Endothelial cell of umbilical vein (primary cell): ENCODE data around the gene CYP1A1. TPM values are rescaled to one million over a fixed set of nuclear protein-coding genes. Genes with fewer than 3 reads are reported as not detected.
A peak's percentile ranks its signal among the peaks of the same experiment; 100 is the strongest.
"Not testable (repeated sequence)": the region's sequence is repeated elsewhere in the genome, so short reads cannot be mapped to it uniquely, and the experiment has no call there.

Source experiments
- BruUV-seq: library from RNA; stranded (reverse); fragments of 400-500 nt; replicated peaks from 2 replicates; lab custom pipeline; 2021; lab: Mats Ljungman, UMichigan
- CTCF ChIA-PET: fragments of 300-600, 350-600 bp; sonication (Branson Sonifier 250); formaldehyde crosslinking; loops from one replicate; lab custom pipeline; 2021; ENCODE audit warnings: antibody characterized with exemption, inconsistent platforms; lab: Charles Lee
- POLR2A ChIA-PET: fragments of 300-600, 350-600 bp; sonication (Branson Sonifier 250); formaldehyde crosslinking; loops from one replicate; lab custom pipeline; 2021; ENCODE audit warnings: antibody characterized with exemption, inconsistent platforms; lab: Charles Lee
- DNase-seq: peaks from one replicate; pipeline ENCODE4 v3.0.0-alpha.2; 2011; ENCODE audit warnings: low read depth, low spot score
- FAIRE-seq: peaks from 2 replicates; lab custom pipeline; 2011; peaks lifted over from hg19 to GRCh38; lab: Jason Lieb, UNC
- H2AFZ ChIP-seq: 2 replicates; pipeline ENCODE4 v1.6.0; 2012; ENCODE audit warnings: low read depth, low read length, control low read depth, inconsistent platforms
- H3K27ac ChIP-seq: 2 replicates; pipeline ENCODE4 v1.5.1; 2011; ENCODE audit warnings: low read depth, mild to moderate bottlenecking, control low read depth, low read length, moderate library complexity; ENCODE audit not compliant: insufficient read depth
- H3K27me3 ChIP-seq, 2 experiments: 2 replicates each; pipeline versions ENCODE4 v1.6.0 to v1.6.1; 2011; ENCODE audit warnings: low read length in 2 of 2, mixed read lengths in 1 of 2; ENCODE audit not compliant: control insufficient read depth in 2 of 2, insufficient read depth in 2 of 2
- H3K36me3 ChIP-seq, 2 experiments: 2 replicates in 1 of 2; 3 replicates in 1 of 2; pipeline ENCODE4 v1.5.1; 2011; ENCODE audit warnings: low read length in 2 of 2, mild to moderate bottlenecking in 1 of 2, moderate library complexity in 1 of 2; ENCODE audit not compliant: control insufficient read depth in 2 of 2, insufficient read depth in 2 of 2; ENCODE audit errors: extremely low read depth in 1 of 2
- H3K4me1 ChIP-seq: 3 replicates; pipeline ENCODE4 v1.5.1; 2011; ENCODE audit warnings: mild to moderate bottlenecking, low read length; ENCODE audit not compliant: control insufficient read depth, insufficient read depth; ENCODE audit errors: extremely low read depth
- H3K4me2 ChIP-seq: 2 replicates; pipeline ENCODE4 v1.6.1; 2011; ENCODE audit warnings: low read length, control low read depth, mixed read lengths; ENCODE audit not compliant: insufficient read depth
- H3K4me3 ChIP-seq, 3 experiments: fragments of 200-600 bp in 1 of 3; sonication (generic), shearing (Covaris generic) in 1 of 3; replicated peaks in 1 of 3; 2 replicates each; pipeline ENCODE4 v1.5.1; 2011 to 2016; ENCODE audit warnings: control low read depth in 3 of 3, low read length in 3 of 3, mild to moderate bottlenecking in 2 of 3, inconsistent platforms in 1 of 3, low read depth in 1 of 3, moderate library complexity in 1 of 3; ENCODE audit not compliant: insufficient read depth in 1 of 3
- H3K79me2 ChIP-seq: 2 replicates; pipeline ENCODE4 v1.6.0; 2012; ENCODE audit warnings: low read length, inconsistent platforms; ENCODE audit not compliant: control insufficient read depth, insufficient read depth
- H3K9ac ChIP-seq: replicated peaks from 2 replicates; pipeline ENCODE3; 2011; ENCODE audit warnings: low read length, control low read depth; ENCODE audit not compliant: insufficient read depth; ENCODE audit errors: extremely low read depth
- H3K9me1 ChIP-seq: replicated peaks from 3 replicates; pipeline ENCODE4 v1.6.0; 2011; ENCODE audit warnings: mild to moderate bottlenecking, low read length; ENCODE audit not compliant: control insufficient read depth, insufficient read depth; ENCODE audit errors: extremely low read depth
- H3K9me3 ChIP-seq: replicated peaks from 2 replicates; pipeline ENCODE4 v1.5.1; 2012; ENCODE audit warnings: low read length, inconsistent platforms; ENCODE audit not compliant: control insufficient read depth, insufficient read depth
- H4K20me1 ChIP-seq: replicated peaks from 2 replicates; pipeline ENCODE3; 2011; ENCODE audit warnings: mild to moderate bottlenecking, low read length; ENCODE audit not compliant: control insufficient read depth, insufficient read depth; ENCODE audit errors: extremely low read depth
- EZH2 ChIP-seq: IDR thresholded peaks from 2 replicates; pipeline ENCODE4 v1.6.1; 2012; ENCODE audit warnings: borderline replicate concordance, low read depth, mild to moderate bottlenecking, moderate library complexity, low read length, inconsistent platforms; ENCODE audit not compliant: severe bottlenecking
- FOS ChIP-seq: IDR thresholded peaks from 2 replicates; pipeline ENCODE4 v1.6.1; 2011; ENCODE audit warnings: mild to moderate bottlenecking, low read length, moderate library complexity, borderline replicate concordance; ENCODE audit not compliant: insufficient read depth
- GATA2 ChIP-seq: IDR thresholded peaks from 2 replicates; pipeline ENCODE4 v1.7.0; 2011; ENCODE audit warnings: low read depth, mild to moderate bottlenecking, moderate library complexity, mixed read lengths, low read length; ENCODE audit not compliant: insufficient read length, insufficient read depth
- JUN ChIP-seq: IDR thresholded peaks from 2 replicates; pipeline ENCODE4 v1.6.1; 2011; ENCODE audit warnings: borderline replicate concordance, low read depth; ENCODE audit not compliant: insufficient read length, insufficient read depth
- MYC ChIP-seq: IDR thresholded peaks from one replicate; pipeline ENCODE4 v1.6.1; 2011; ENCODE audit warnings: mild to moderate bottlenecking, low read depth, low read length
- POLR2A ChIP-seq: IDR thresholded peaks from 2 replicates; pipeline ENCODE4 v1.6.1; 2012; ENCODE audit warnings: low read depth, mild to moderate bottlenecking, control low read depth, low read length
- POLR2AphosphoS5 ChIP-seq: IDR thresholded peaks from 2 replicates; pipeline ENCODE4 v1.6.1; 2012; ENCODE audit warnings: low read depth, mild to moderate bottlenecking, control low read depth, low read length, moderate library complexity; ENCODE audit not compliant: insufficient read depth
- dilution Hi-C: fragments of 300-500 bp; cut with MboI; formaldehyde crosslinking; loops from one replicate; pipeline ENCODE4 v1.15.0; 2019; ENCODE audit warnings: low sequenced_read_pairs; ENCODE audit not compliant: extremely low pct_ligation_motif_present
- intact Hi-C: fragments of 100-400 bp; cut with micrococcal nuclease; formaldehyde crosslinking; loops from one replicate; pipeline ENCODE4 v1.10.0; 2022
- polyA plus RNA-seq, 4 experiments: library from polyadenylated mRNA; depleted of rRNA in 3 of 4; stranded (reverse) in 3 of 4; unstranded in 1 of 4; fragments of >200 nt; gene quantifications; 2 replicates each; pipeline versions ENCODE4 v1.2.1 to v1.2.3, GENCODE V29; 2011 to 2012; ENCODE audit warnings: missing spikeins in 1 of 4
- total RNA-seq: library from RNA; stranded (reverse); gene quantifications from 2 replicates; pipeline ENCODE4 v1.2.3, GENCODE V29; 2021
- TF ChIP-seq, protein P1 (sequence below): IDR thresholded peaks from 2 replicates; pipeline ENCODE4 v1.6.1; 2011; ENCODE audit not compliant: insufficient read depth, insufficient read length
- TF ChIP-seq, protein P2 (sequence below), 2 donors: IDR thresholded peaks; 1 replicate in 1 of 2; 2 replicates in 1 of 2; pipeline ENCODE4 v1.5.1; 2011; ENCODE audit warnings: low read length in 2 of 2, mild to moderate bottlenecking in 2 of 2, moderate library complexity in 2 of 2, control low read depth in 1 of 2, inconsistent platforms in 1 of 2, low read depth in 1 of 2; ENCODE audit not compliant: insufficient read depth in 1 of 2; ENCODE audit errors: extremely low read depth in 1 of 2

The CYP1A1 gene
- total and polyA plus RNA-seq, 2 donors (not counting 3 experiments of a cell fraction or from before 2014, with no cell fraction given) = 7.6 to 13.1 TPM

DNA sequence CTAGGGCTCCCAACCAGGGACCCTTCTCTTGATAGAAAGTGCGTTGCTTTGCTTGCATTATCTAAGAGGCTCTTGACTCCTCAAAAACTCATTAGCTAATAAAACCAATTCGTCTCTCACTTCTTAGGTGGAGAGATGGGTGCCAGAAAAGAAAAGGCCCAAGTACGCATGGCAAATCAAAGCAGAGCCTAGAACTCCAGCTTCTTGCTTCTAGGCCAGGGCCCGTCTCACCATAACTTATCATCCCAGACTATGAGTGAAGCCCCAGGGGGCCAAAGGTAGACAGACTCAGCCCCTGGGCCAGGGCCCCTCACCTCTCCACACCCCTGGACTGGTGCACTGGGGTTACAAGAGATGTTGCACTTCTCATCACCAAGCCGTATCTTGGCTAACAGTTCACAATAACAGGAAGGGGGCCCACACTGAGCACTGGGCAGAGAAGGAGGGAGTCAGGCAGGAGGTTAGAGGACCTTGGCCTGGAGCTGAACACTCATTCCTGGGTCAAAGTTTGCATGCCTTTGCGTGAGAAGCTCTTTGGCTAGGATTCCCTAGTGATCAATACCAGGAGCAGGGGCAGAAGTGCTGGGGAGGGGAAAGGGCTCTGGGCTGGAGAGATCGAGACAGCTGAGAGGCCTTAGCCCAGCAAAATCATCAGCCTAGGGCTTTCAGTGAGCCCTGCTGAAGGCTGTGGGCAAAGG is 5.4 kb upstream of the CYP1A1 start:
- H3K27me3 ChIP-seq = peaks cover 0 to 4% of the 10 kb centered on the region in 2 experiments
- H4K20me1 ChIP-seq = no peaks in the 10 kb centered on the region
- DNase-seq (peak; percentile 11), FAIRE-seq (peak; percentile 28)
- H2AFZ ChIP-seq = no peak overlapping the region
- dilution Hi-C loops (no loop called here), intact Hi-C loops (no loop called here)
- H3K4me1 ChIP-seq = peaks cover 10% of the 10 kb centered on the region
- no peak overlapping the region for H3K27ac ChIP-seq
- H3K4me3 ChIP-seq = no peak overlapping the region
- CTCF ChIA-PET = interaction anchor here (1.2 to 1.9 kb wide), 2 partner anchors 10 to 38 kb away, joined by 3 to 5 read pairs; no protein-coding TSS in a partner anchor
- H3K4me2 ChIP-seq = no peak overlapping the region
- no peaks in the 10 kb centered on the region for H3K36me3 ChIP-seq
- no peak overlapping the region for H3K9ac ChIP-seq
- H3K9me3 ChIP-seq = no peaks in the 10 kb centered on the region
- H3K9me1 ChIP-seq = no peaks in the 10 kb centered on the region
- no TSS peak for BruUV-seq
- POLR2A ChIA-PET = no interaction called here
- no peaks in the 10 kb centered on the region for H3K79me2 ChIP-seq
- TF ChIP-seq, protein P1, sequence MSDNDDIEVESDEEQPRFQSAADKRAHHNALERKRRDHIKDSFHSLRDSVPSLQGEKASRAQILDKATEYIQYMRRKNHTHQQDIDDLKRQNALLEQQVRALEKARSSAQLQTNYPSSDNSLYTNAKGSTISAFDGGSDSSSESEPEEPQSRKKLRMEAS = no peak
- TF ChIP-seq, protein P2, sequence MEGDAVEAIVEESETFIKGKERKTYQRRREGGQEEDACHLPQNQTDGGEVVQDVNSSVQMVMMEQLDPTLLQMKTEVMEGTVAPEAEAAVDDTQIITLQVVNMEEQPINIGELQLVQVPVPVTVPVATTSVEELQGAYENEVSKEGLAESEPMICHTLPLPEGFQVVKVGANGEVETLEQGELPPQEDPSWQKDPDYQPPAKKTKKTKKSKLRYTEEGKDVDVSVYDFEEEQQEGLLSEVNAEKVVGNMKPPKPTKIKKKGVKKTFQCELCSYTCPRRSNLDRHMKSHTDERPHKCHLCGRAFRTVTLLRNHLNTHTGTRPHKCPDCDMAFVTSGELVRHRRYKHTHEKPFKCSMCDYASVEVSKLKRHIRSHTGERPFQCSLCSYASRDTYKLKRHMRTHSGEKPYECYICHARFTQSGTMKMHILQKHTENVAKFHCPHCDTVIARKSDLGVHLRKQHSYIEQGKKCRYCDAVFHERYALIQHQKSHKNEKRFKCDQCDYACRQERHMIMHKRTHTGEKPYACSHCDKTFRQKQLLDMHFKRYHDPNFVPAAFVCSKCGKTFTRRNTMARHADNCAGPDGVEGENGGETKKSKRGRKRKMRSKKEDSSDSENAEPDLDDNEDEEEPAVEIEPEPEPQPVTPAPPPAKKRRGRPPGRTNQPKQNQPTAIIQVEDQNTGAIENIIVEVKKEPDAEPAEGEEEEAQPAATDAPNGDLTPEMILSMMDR (IDR thresholded peaks at IDR 0.05; ENCODE audit: extremely low read depth in 1 of 2, insufficient read depth in 1 of 2, low read depth in 1 of 2, low read length in 2 of 2) = no peak
- TF ChIP-seq JUN = no peak
- TF ChIP-seq POLR2AphosphoS5 = no peak
- TF ChIP-seq GATA2 = no peak
- no peak for TF ChIP-seq MYC
- no peak for TF ChIP-seq POLR2A
- no peak for TF ChIP-seq EZH2
- TF ChIP-seq FOS = no peak

DNA sequence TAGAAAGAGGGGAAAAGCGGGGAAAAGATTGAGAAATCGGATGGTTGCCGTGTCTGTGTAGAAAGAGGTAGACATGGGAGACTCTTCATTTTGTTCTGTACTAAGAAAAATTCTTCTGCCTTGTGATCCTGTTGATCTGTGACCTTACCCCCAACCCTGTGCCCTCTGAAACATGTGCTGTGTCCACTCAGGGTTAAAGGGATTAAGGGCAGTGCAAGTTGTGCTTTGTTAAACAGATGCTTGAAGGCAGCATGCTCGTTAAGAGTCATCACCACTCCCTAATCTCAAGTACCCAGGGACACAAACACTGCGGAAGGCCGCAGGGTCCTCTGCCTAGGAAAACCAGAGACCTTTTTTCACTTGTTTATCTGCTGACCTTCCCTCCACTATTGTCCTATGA is 4.0 kb upstream of the CYP1A1 start:
- H3K9me3 ChIP-seq, H4K20me1 ChIP-seq, H3K79me2 ChIP-seq, BruUV-seq, H3K9me1 ChIP-seq, H2AFZ ChIP-seq, H3K27me3 ChIP-seq, DNase-seq, dilution Hi-C loops, H3K4me3 ChIP-seq, H3K27ac ChIP-seq, H3K36me3 ChIP-seq, intact Hi-C loops, POLR2A ChIA-PET, FAIRE-seq, H3K9ac ChIP-seq, H3K4me2 ChIP-seq: not testable (repeated sequence)
- H3K4me1 ChIP-seq = peaks cover 12% of the 10 kb centered on the region
- CTCF ChIA-PET = interaction anchor here (0.6 to 1.9 kb wide), 3 partner anchors 8 to 709 kb away, joined by 3 to 5 read pairs (median 3); no protein-coding TSS in a partner anchor
